Astrocyte (in vitro differentiated cells and primary cell): ENCODE results near the gene SCNN1A. TPM values are rescaled to one million over a fixed set of nuclear protein-coding genes. Genes with fewer than 3 reads are reported as not detected.

Experiments used
- DNase-seq: peaks from one replicate; pipeline ENCODE4 v3.0.0-alpha.2; 2010; ENCODE audit warnings: low read depth
- FAIRE-seq: peaks from 2 replicates; lab custom pipeline; 2011; peaks lifted over from hg19 to GRCh38; lab: Jason Lieb, UNC
- H2AFZ ChIP-seq: 2 replicates; pipeline ENCODE4 v1.6.0; 2012; ENCODE audit warnings: low read depth, low read length, inconsistent platforms
- H3K27ac ChIP-seq: 2 replicates; pipeline ENCODE4 v1.5.1; 2011; ENCODE audit warnings: low read depth, low read length, inconsistent platforms
- H3K27me3 ChIP-seq: 2 replicates; pipeline ENCODE4 v1.6.0; 2011; ENCODE audit warnings: low read length, inconsistent platforms; ENCODE audit not compliant: insufficient read depth
- H3K36me3 ChIP-seq: 2 replicates; pipeline ENCODE4 v1.5.1; 2011; ENCODE audit warnings: low read length, inconsistent platforms; ENCODE audit not compliant: insufficient read depth
- H3K4me1 ChIP-seq: 2 replicates; pipeline ENCODE4 v1.5.1; 2011; ENCODE audit warnings: low read length, inconsistent platforms; ENCODE audit not compliant: insufficient read depth
- H3K4me2 ChIP-seq: 2 replicates; pipeline ENCODE4 v1.6.0; 2012; ENCODE audit warnings: low read length, inconsistent platforms
- H3K4me3 ChIP-seq: 2 replicates; pipeline ENCODE4 v1.5.1; 2011; ENCODE audit warnings: low read depth, mild to moderate bottlenecking, low read length, inconsistent platforms; ENCODE audit not compliant: insufficient read depth
- H3K79me2 ChIP-seq: 2 replicates; pipeline ENCODE4 v1.6.0; 2012; ENCODE audit warnings: mild to moderate bottlenecking, low read length, inconsistent platforms; ENCODE audit not compliant: insufficient read depth
- H3K9ac ChIP-seq: 2 replicates; pipeline ENCODE4 v1.6.0; 2012; ENCODE audit warnings: mild to moderate bottlenecking, low read length, inconsistent platforms
- H3K9me3 ChIP-seq: 2 replicates; pipeline ENCODE4 v1.5.1; 2012; ENCODE audit warnings: low read depth, mild to moderate bottlenecking, low read length, inconsistent platforms; ENCODE audit not compliant: insufficient read depth
- H4K20me1 ChIP-seq: 2 replicates; pipeline ENCODE4 v1.6.0; 2012; ENCODE audit warnings: low read length, inconsistent platforms; ENCODE audit not compliant: insufficient read depth
- H3K27ac Mint-ChIP-seq: one replicate; pipeline ENCODE4 v1.8.0; 2021; ENCODE audit warnings: mild to moderate bottlenecking, mixed read lengths; ENCODE audit not compliant: unreplicated experiment
- H3K27me3 Mint-ChIP-seq: one replicate; pipeline ENCODE4 v1.8.0; 2021; ENCODE audit warnings: low read depth, mixed read lengths; ENCODE audit not compliant: unreplicated experiment
- H3K36me3 Mint-ChIP-seq: one replicate; pipeline ENCODE4 v1.8.0; 2021; ENCODE audit warnings: low read depth, mixed read lengths; ENCODE audit not compliant: unreplicated experiment
- H3K4me1 Mint-ChIP-seq: one replicate; pipeline ENCODE4 v1.8.0; 2021; ENCODE audit warnings: low read depth, mixed read lengths; ENCODE audit not compliant: unreplicated experiment
- H3K4me3 Mint-ChIP-seq: one replicate; pipeline ENCODE4 v1.8.0; 2021; ENCODE audit warnings: mild to moderate bottlenecking, moderate library complexity, mixed read lengths; ENCODE audit not compliant: unreplicated experiment
- H3K9me3 Mint-ChIP-seq: one replicate; pipeline ENCODE4 v1.8.0; 2021; ENCODE audit warnings: mild to moderate bottlenecking, mixed read lengths; ENCODE audit not compliant: unreplicated experiment
- CTCF ChIP-seq: IDR thresholded peaks from 2 replicates; pipeline ENCODE4 v1.5.1; 2011; ENCODE audit warnings: low read depth, mild to moderate bottlenecking, inconsistent platforms, low read length, moderate library complexity; ENCODE audit not compliant: insufficient read depth
- EZH2 ChIP-seq: IDR thresholded peaks from 2 replicates; pipeline ENCODE4 v1.6.1; 2012; ENCODE audit warnings: mild to moderate bottlenecking, low read length, inconsistent platforms; ENCODE audit not compliant: insufficient read depth
- total RNA-seq: library from RNA; stranded (reverse); gene quantifications from 2 replicates; pipeline ENCODE4 v1.2.1, GENCODE V29; 2021

The SCNN1A gene
- total RNA-seq, 1 donor from 2014 or later: 1.3 TPM

GRCh38 chr12:6334940-6335450 is 40.4 kb downstream of the SCNN1A start:
- H3K4me2 ChIP-seq: peak overlapping the region; percentile 95
- no peaks in the 10 kb centered on the region for H3K9me3 ChIP-seq
- H3K4me3 ChIP-seq: peak overlapping the region; percentile 21
- no peak overlapping the region for H2AFZ ChIP-seq
- H3K79me2 ChIP-seq: peaks cover 77% of the 10 kb centered on the region
- Mint-ChIP-seq H3K27ac (no peak overlapping the region), H3K27me3 (no peaks in the 10 kb centered on the region), H3K9me3 (no peaks in the 10 kb centered on the region), H3K36me3 (peaks cover 11% of the 10 kb centered on the region), H3K4me1 (peaks cover 36% of the 10 kb centered on the region), H3K4me3 (no peak overlapping the region)
- H3K9ac ChIP-seq: peak overlapping the region; percentile 91
- H3K27me3 ChIP-seq: no peaks in the 10 kb centered on the region
- peaks cover 37% of the 10 kb centered on the region for H3K36me3 ChIP-seq
- no peak for TF ChIP-seq CTCF
- no peak for TF ChIP-seq EZH2
- H3K4me1 ChIP-seq: peaks cover 78% of the 10 kb centered on the region
- peaks cover 66% of the 10 kb centered on the region for H4K20me1 ChIP-seq
- H3K27ac ChIP-seq: peak overlapping the region; percentile 98
- DNase-seq (no peak), FAIRE-seq (no peak)

GRCh38 chr12:6334359-6334758 is 41.0 kb downstream of the SCNN1A start:
- H3K36me3 ChIP-seq: peaks cover 37% of the 10 kb centered on the region
- Mint-ChIP-seq H3K4me1 (peaks cover 36% of the 10 kb centered on the region), H3K9me3 (no peaks in the 10 kb centered on the region), H3K27ac (no peak overlapping the region), H3K27me3 (no peaks in the 10 kb centered on the region), H3K4me3 (peak overlapping the region; percentile 52), H3K36me3 (peaks cover 12% of the 10 kb centered on the region)
- no peaks in the 10 kb centered on the region for H3K27me3 ChIP-seq
- H4K20me1 ChIP-seq: peaks cover 60% of the 10 kb centered on the region
- peak overlapping the region; percentile 95 for H3K4me2 ChIP-seq
- TF ChIP-seq EZH2 (no peak), CTCF (no peak)
- peaks cover 72% of the 10 kb centered on the region for H3K4me1 ChIP-seq
- no peaks in the 10 kb centered on the region for H3K9me3 ChIP-seq
- H3K9ac ChIP-seq: peak overlapping the region; percentile 91
- H2AFZ ChIP-seq: no peak overlapping the region
- H3K79me2 ChIP-seq: peaks cover 70% of the 10 kb centered on the region
- H3K4me3 ChIP-seq: no peak overlapping the region
- peak overlapping the region; percentile 98 for H3K27ac ChIP-seq
- DNase-seq (no peak), FAIRE-seq (no peak)

- Mint-ChIP-seq H3K9me3 (no peaks in the 10 kb centered on the region), H3K4me1 (peaks cover 36% of the 10 kb centered on the region), H3K36me3 (peaks cover 14% of the 10 kb centered on the region), H3K27me3 (no peaks in the 10 kb centered on the region), H3K4me3 (peak overlapping the region; percentile 63), H3K27ac (no peak overlapping the region)
- FAIRE-seq (peak; percentile 20), DNase-seq (peak; percentile 92)
- Histone ChIP-seq H3K9ac (peak overlapping the region; percentile 91), H3K36me3 (peaks cover 40% of the 10 kb centered on the region), H4K20me1 (peaks cover 56% of the 10 kb centered on the region), H3K27me3 (no peaks in the 10 kb centered on the region), H3K79me2 (peaks cover 62% of the 10 kb centered on the region), H3K4me1 (peaks cover 64% of the 10 kb centered on the region), H3K9me3 (no peaks in the 10 kb centered on the region), H2AFZ (no peak overlapping the region), H3K4me2 (peak overlapping the region; percentile 95), H3K27ac (peak overlapping the region; percentile 98), H3K4me3 (no peak overlapping the region)
- TF ChIP-seq CTCF: no peak
- TF ChIP-seq EZH2: no peak
These were observed 41.8 kb downstream of the SCNN1A start for GRCh38 chr12:6333566-6333965.
